Mesenchymal stem cell (in vitro differentiated cells and primary cell): Measurements from ENCODE around the gene LIAS.
A peak's percentile ranks its signal among the peaks of the same experiment; 100 is the strongest.

Source experiments
- DNase-seq: peaks from one replicate; pipeline ENCODE4 v3.0.0-alpha.2; 2013
- H2AFZ ChIP-seq: one replicate; pipeline ENCODE4 v1.6.1; 2013; ENCODE audit warnings: low read depth, mild to moderate bottlenecking, control low read depth, inconsistent platforms, low read length, moderate library complexity
- H2AK5ac ChIP-seq: 2 replicates; pipeline ENCODE4 v1.6.1; 2013; ENCODE audit warnings: low read length, moderate library complexity, mild to moderate bottlenecking, inconsistent platforms; ENCODE audit not compliant: severe bottlenecking
- H2BK120ac ChIP-seq: one replicate; pipeline ENCODE4 v1.6.1; 2013; ENCODE audit warnings: low read depth, mild to moderate bottlenecking, inconsistent platforms, low read length, moderate library complexity
- H2BK12ac ChIP-seq, 2 experiments: one replicate each; pipeline ENCODE4 v1.6.1; 2013; ENCODE audit warnings: inconsistent platforms in 2 of 2, low read length in 2 of 2, mild to moderate bottlenecking in 2 of 2, moderate library complexity in 2 of 2, control low read depth in 1 of 2
- H2BK15ac ChIP-seq: one replicate; pipeline ENCODE4 v1.6.1; 2013; ENCODE audit warnings: mild to moderate bottlenecking, low read depth, inconsistent platforms; ENCODE audit not compliant: poor library complexity, severe bottlenecking
- H2BK5ac ChIP-seq: 2 replicates; pipeline ENCODE4 v1.6.1; 2013; ENCODE audit warnings: low read depth, mild to moderate bottlenecking, low read length, control low read depth, inconsistent platforms; ENCODE audit not compliant: poor library complexity, severe bottlenecking
- H3K14ac ChIP-seq, 2 experiments: one replicate each; pipeline ENCODE4 v1.6.1; 2013; ENCODE audit warnings: inconsistent platforms in 2 of 2, low read length in 2 of 2, control low read depth in 1 of 2, mild to moderate bottlenecking in 1 of 2, moderate library complexity in 1 of 2
- H3K18ac ChIP-seq, 2 experiments: one replicate each; pipeline ENCODE4 v1.6.1; 2013; ENCODE audit warnings: inconsistent platforms in 2 of 2, low read length in 2 of 2, control low read depth in 1 of 2, low read depth in 1 of 2, mild to moderate bottlenecking in 1 of 2
- H3K23ac ChIP-seq, 2 experiments: one replicate each; pipeline ENCODE4 v1.6.1; 2013; ENCODE audit warnings: inconsistent platforms in 2 of 2, low read length in 2 of 2, mild to moderate bottlenecking in 2 of 2, moderate library complexity in 2 of 2, control low read depth in 1 of 2
- H3K27ac ChIP-seq: 2 replicates; pipeline ENCODE4 v1.5.1; 2013; ENCODE audit warnings: mild to moderate bottlenecking, moderate library complexity, low read length, control low read depth, inconsistent platforms; ENCODE audit not compliant: poor library complexity, severe bottlenecking
- H3K27me3 ChIP-seq, 2 experiments: 2 replicates each; pipeline versions ENCODE4 v1.6.1 to v1.7.0; 2013; ENCODE audit warnings: low read length in 2 of 2, mild to moderate bottlenecking in 2 of 2, moderate library complexity in 2 of 2, control low read depth in 1 of 2, inconsistent platforms in 1 of 2; ENCODE audit not compliant: control insufficient read depth in 1 of 2, insufficient read depth in 1 of 2
- H3K36me3 ChIP-seq, 2 experiments: 2 replicates each; pipeline versions ENCODE4 v1.6.1 to v1.7.0; 2013; ENCODE audit warnings: low read length in 2 of 2, control low read depth in 1 of 2, inconsistent platforms in 1 of 2, low read depth in 1 of 2, mild to moderate bottlenecking in 1 of 2; ENCODE audit not compliant: insufficient read depth in 2 of 2, control insufficient read depth in 1 of 2
- H3K4ac ChIP-seq, 2 experiments: one replicate each; pipeline ENCODE4 v1.6.1; 2013; ENCODE audit warnings: inconsistent platforms in 2 of 2, low read length in 2 of 2, mild to moderate bottlenecking in 2 of 2, moderate library complexity in 2 of 2, control low read depth in 1 of 2, low read depth in 1 of 2
- H3K4me1 ChIP-seq: 2 replicates; pipeline ENCODE4 v1.6.1; 2013; ENCODE audit warnings: low read depth, low read length, control low read depth; ENCODE audit not compliant: control insufficient read depth, insufficient read depth
- H3K4me2 ChIP-seq: 2 replicates; pipeline ENCODE4 v1.6.1; 2013; ENCODE audit warnings: low read length, mild to moderate bottlenecking, inconsistent platforms; ENCODE audit not compliant: poor library complexity, severe bottlenecking
- H3K4me3 ChIP-seq, 2 experiments: 2 replicates each; pipeline versions ENCODE4 v1.5.1 to v1.7.0; 2013; ENCODE audit warnings: low read length in 2 of 2, mild to moderate bottlenecking in 2 of 2, control low read depth in 1 of 2, low read depth in 1 of 2; ENCODE audit not compliant: insufficient read depth in 1 of 2
- H3K79me1 ChIP-seq: replicated peaks from 2 replicates; pipeline ENCODE4 v1.6.1; 2013; ENCODE audit warnings: mild to moderate bottlenecking, control low read depth, low read length, inconsistent platforms; ENCODE audit not compliant: poor library complexity, severe bottlenecking
- H3K9ac ChIP-seq: 2 replicates; pipeline ENCODE4 v1.7.0; 2013; ENCODE audit warnings: mild to moderate bottlenecking, low read length, moderate library complexity
- H3K9me3 ChIP-seq: 2 replicates; pipeline ENCODE4 v1.7.0; 2013; ENCODE audit warnings: mild to moderate bottlenecking, low read length; ENCODE audit not compliant: control insufficient read depth
- H4K8ac ChIP-seq: one replicate; pipeline ENCODE4 v1.6.1; 2013; ENCODE audit warnings: inconsistent platforms, mild to moderate bottlenecking, low read length, moderate library complexity
- H4K91ac ChIP-seq: one replicate; pipeline ENCODE4 v1.6.1; 2013; ENCODE audit warnings: mild to moderate bottlenecking, low read length, inconsistent platforms
- WGBS: methylation state at CpG from one replicate; pipeline ENCODE4 v1.1.7; 2013; ENCODE audit warnings: mixed read lengths; 5-methylcytosine and 5-hydroxymethylcytosine counted together

LIAS gene

GRCh38 chr4:39525822-39526690 lies 67.2 kb downstream of the LIAS start:
- no peak overlapping the region for H2AK5ac ChIP-seq
- peak overlapping the region in 1 of 2 experiments; percentile 93 for H3K4ac ChIP-seq
- H3K14ac ChIP-seq = no peak overlapping the region
- peaks cover 8% of the 10 kb centered on the region for H3K79me1 ChIP-seq
- no peak overlapping the region for H2BK15ac ChIP-seq
- no peak overlapping the region for H4K8ac ChIP-seq
- H3K18ac ChIP-seq = peak overlapping the region; percentile 69 to 98
- peak; percentile 8 for DNase-seq
- peaks cover 14% of the 10 kb centered on the region for H3K4me1 ChIP-seq
- H3K27me3 ChIP-seq = no peaks in the 10 kb centered on the region
- H4K91ac ChIP-seq = no peak overlapping the region
- peak overlapping the region; percentile 66 for H3K4me2 ChIP-seq
- H3K9me3 ChIP-seq = no peaks in the 10 kb centered on the region
- no peak overlapping the region for H3K23ac ChIP-seq
- H3K27ac ChIP-seq = peak overlapping the region; percentile 93
- no peak overlapping the region for H2BK120ac ChIP-seq
- WGBS = 23% methylated on average over 8 of the region's 9 CpGs
- peak overlapping the region; percentile 94 to 98 for H3K4me3 ChIP-seq
- H2BK12ac ChIP-seq = no peak overlapping the region
- peak overlapping the region; percentile 98 for H3K9ac ChIP-seq
- H2AFZ ChIP-seq = no peak overlapping the region
- H3K36me3 ChIP-seq = peaks cover 4 to 6% of the 10 kb centered on the region in 2 experiments
- H2BK5ac ChIP-seq = no peak overlapping the region

DNA sequence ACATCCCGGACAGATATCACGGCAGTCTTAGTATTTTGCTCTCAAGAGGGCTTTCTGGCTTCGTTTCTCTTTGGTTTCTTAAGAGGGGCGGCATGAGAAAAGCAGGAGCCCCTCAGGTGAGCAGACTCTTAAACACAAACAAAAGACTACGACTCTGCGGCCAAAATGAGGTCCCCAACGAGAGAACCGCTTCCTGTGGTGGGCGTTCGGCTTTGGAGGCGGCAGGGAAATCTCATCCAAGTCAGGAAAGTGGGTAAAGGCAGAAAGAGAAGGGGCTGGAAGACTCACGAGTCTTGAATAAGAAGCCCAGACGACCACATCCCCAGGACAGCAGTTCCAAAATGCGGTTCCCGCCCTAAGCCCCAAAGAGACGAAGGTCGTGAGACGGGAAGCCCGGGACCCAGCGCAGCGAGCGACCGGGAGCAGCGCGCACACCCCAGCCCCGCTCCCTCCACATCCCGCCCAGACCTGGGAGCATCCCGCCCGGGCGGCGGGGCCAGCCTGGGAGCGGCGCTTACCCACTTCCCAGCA lies 68.0 kb downstream of the LIAS start:
- Histone ChIP-seq H3K23ac (peak overlapping the region in 1 of 2 experiments; percentile 92), H3K27me3 (no peaks in the 10 kb centered on the region), H3K14ac (peak overlapping the region; percentile 36 to 92), H3K79me1 (peaks cover 10% of the 10 kb centered on the region), H2BK15ac (no peak overlapping the region), H3K27ac (peak overlapping the region; percentile 93), H4K91ac (peak overlapping the region; percentile 87), H2AK5ac (peak overlapping the region; percentile 42), H3K4me2 (peak overlapping the region; percentile 66), H2BK5ac (peak overlapping the region; percentile 88), H3K4me3 (peak overlapping the region; percentile 94 to 98), H3K36me3 (peaks cover 5 to 9% of the 10 kb centered on the region in 2 experiments), H3K18ac (peak overlapping the region; percentile 69 to 98), H2BK120ac (peak overlapping the region; percentile 42), H3K9me3 (peaks cover 1% of the 10 kb centered on the region), H2AFZ (no peak overlapping the region), H2BK12ac (peak overlapping the region in 1 of 2 experiments; percentile 6), H3K9ac (peak overlapping the region; percentile 98), H3K4ac (peak overlapping the region; percentile 24 to 93), H4K8ac (no peak overlapping the region), H3K4me1 (peaks cover 14% of the 10 kb centered on the region)
- under 1% methylated on average over 31 of the region's 33 CpGs for WGBS
- no peak for DNase-seq

GRCh38 chr4:39527296-39528060 lies 68.6 kb downstream of the LIAS start, which contains the start of gene UGDH:
UGDH (minus strand) TSS chr4:39527439; CDS start chr4:39521512, 5,927 bp downstream.
- 1% methylated on average over 68 of the region's 73 CpGs for WGBS
- H3K4ac ChIP-seq = peak within 1 kb of the TSS; percentile 92 to 99
- peak within 1 kb of the TSS; percentile 93 for H3K27ac ChIP-seq

More at GRCh38 chr4:39527296-39528060, 68.6 kb downstream of the LIAS start, which contains the start of gene UGDH:
- Histone ChIP-seq H2AK5ac (peak within 1 kb of the TSS; percentile 42), H3K4me1 (peaks cover 14% of the 10 kb centered on the region), H2BK12ac (peak within 1 kb of the TSS; percentile 51 to 91), H2BK15ac (peak within 1 kb of the TSS; percentile 73), H3K79me1 (peaks cover 13% of the 10 kb centered on the region), H3K36me3 (peaks cover 10 to 13% of the 10 kb centered on the region in 2 experiments), H3K27me3 (no peaks in the 10 kb centered on the region), H2BK5ac (peak within 1 kb of the TSS; percentile 88), H3K9ac (peak within 1 kb of the TSS; percentile 98), H3K9me3 (peaks cover 5% of the 10 kb centered on the region), H2BK120ac (peak within 1 kb of the TSS; percentile 82), H3K14ac (peak within 1 kb of the TSS; percentile 36 to 96), H2AFZ (peak within 1 kb of the TSS; percentile 76), H4K91ac (peak within 1 kb of the TSS; percentile 98), H3K23ac (peak within 1 kb of the TSS in 1 of 2 experiments; percentile 92), H3K4me3 (peak within 1 kb of the TSS; percentile 94 to 98), H4K8ac (peak within 1 kb of the TSS; percentile 98), H3K18ac (peak within 1 kb of the TSS; percentile 93 to 100), H3K4me2 (peak within 1 kb of the TSS; percentile 66)
- peak; percentile 99 for DNase-seq
